HEK293T (cell line): Measurements from ENCODE around the gene GMIP.

Experiments used
- CTCF ChIA-PET: fragments of 350-600 bp; formaldehyde crosslinking; extraction: SDS; loops from one replicate; lab custom pipeline; 2021; ENCODE audit warnings: antibody characterized with exemption, inconsistent platforms; lab: Yijun Ruan, JAX
- POLR2A ChIA-PET: fragments of 350-600 bp; formaldehyde crosslinking; extraction: SDS; loops from one replicate; lab custom pipeline; 2020; ENCODE audit warnings: antibody characterized with exemption, inconsistent platforms; lab: Yijun Ruan, JAX
- DNase-seq: peaks from one replicate; pipeline ENCODE4 v3.0.0; 2012; ENCODE audit warnings: mixed read lengths; ENCODE audit errors: extremely low spot score
- ARNT ChIP-seq: fragments of 450-650 bp; IDR thresholded peaks from 2 replicates; pipeline ENCODE4 v1.6.1; 2017; ENCODE audit warnings: mild to moderate bottlenecking
- BHLHE40 ChIP-seq: fragments of 450-650 bp; IDR thresholded peaks from 2 replicates; pipeline ENCODE4 v1.6.1; 2016; ENCODE audit warnings: mild to moderate bottlenecking, moderate library complexity, borderline replicate concordance
- CTBP1 ChIP-seq: fragments of 450-650 bp; IDR thresholded peaks from 2 replicates; pipeline ENCODE4 v1.6.1; 2016; ENCODE audit warnings: borderline replicate concordance
- ELF4 ChIP-seq: fragments of 450-650 bp; IDR thresholded peaks from 2 replicates; pipeline ENCODE4 v1.6.1; 2017; ENCODE audit warnings: antibody characterized with exemption
- FOXA1 ChIP-seq: fragments of 450-650 bp; IDR thresholded peaks from 2 replicates; pipeline ENCODE4 v1.6.1; 2016; ENCODE audit warnings: mild to moderate bottlenecking
- FOXK2 ChIP-seq: fragments of 450-650 bp; IDR thresholded peaks from 2 replicates; pipeline ENCODE4 v1.6.1; 2016; ENCODE audit warnings: mild to moderate bottlenecking
- FOXM1 ChIP-seq: fragments of 450-650 bp; IDR thresholded peaks from 2 replicates; pipeline ENCODE4 v1.6.1; 2017; ENCODE audit warnings: mild to moderate bottlenecking, borderline replicate concordance
- HDGF ChIP-seq: fragments of 450-650 bp; IDR thresholded peaks from 2 replicates; pipeline ENCODE4 v1.6.1; 2017; ENCODE audit warnings: antibody characterized with exemption, borderline replicate concordance
- L3MBTL2 ChIP-seq: fragments of 450-650 bp; conservative IDR thresholded peaks from 2 replicates; pipeline ENCODE4 v1.6.1; 2016; ENCODE audit warnings: mild to moderate bottlenecking
- LEF1 ChIP-seq: fragments of 450-650 bp; IDR thresholded peaks from 2 replicates; pipeline ENCODE4 v1.6.1; 2017; ENCODE audit warnings: mild to moderate bottlenecking, borderline replicate concordance
- NFRKB ChIP-seq: fragments of 450-650 bp; IDR thresholded peaks from 2 replicates; pipeline ENCODE4 v1.6.1; 2016; ENCODE audit warnings: mild to moderate bottlenecking, moderate library complexity
- PKNOX1 ChIP-seq: fragments of 450-650 bp; IDR thresholded peaks from 2 replicates; pipeline ENCODE4 v1.6.1; 2016
- SP1 ChIP-seq: fragments of 450-650 bp; IDR thresholded peaks from 2 replicates; pipeline ENCODE4 v1.6.1; 2017
- SUZ12 ChIP-seq: fragments of 450-650 bp; IDR thresholded peaks from 2 replicates; pipeline ENCODE4 v1.6.1; 2016; ENCODE audit warnings: mild to moderate bottlenecking
- TARDBP ChIP-seq: fragments of 450-650 bp; IDR thresholded peaks from 2 replicates; pipeline ENCODE4 v1.6.1; 2016
- ZNF384 ChIP-seq: fragments of 450-650 bp; IDR thresholded peaks from 2 replicates; pipeline ENCODE4 v1.6.1; 2016

GMIP gene

GRCh38 chr19:19653597-19654147, 10.2 kb upstream of the GMIP start:
- TF ChIP-seq CTBP1 (no peak), HDGF (no peak), FOXK2 (no peak), L3MBTL2 (no peak), FOXA1 (no peak), LEF1 (no peak), BHLHE40 (no peak), ZNF384 (no peak), FOXM1 (no peak), SUZ12 (no peak), ELF4 (no peak), ARNT (no peak), SP1 (no peak), NFRKB (no peak), PKNOX1 (no peak), TARDBP (no peak)
- DNase-seq: no peak
- CTCF ChIA-PET: no interaction called here
- POLR2A ChIA-PET: no interaction called here

GRCh38 chr19:19652482-19653295, 9.2 kb upstream of the GMIP start:
- no peak for DNase-seq
- ChIA-PET POLR2A (interaction anchor here (0.9 to 2.1 kb wide), 2 partner anchors 9 to 10 kb away, joined by 5 to 7 read pairs; no protein-coding TSS in a partner anchor), CTCF (interaction anchor here (1.2 kb wide), 1 partner anchor 9 kb away, joined by 5 read pairs; the partner anchor contains the start of gene GMIP)
- TF ChIP-seq L3MBTL2 (no peak), FOXK2 (no peak), BHLHE40 (no peak), ELF4 (no peak), TARDBP (no peak), SUZ12 (no peak), SP1 (no peak), HDGF (no peak), LEF1 (no peak), PKNOX1 (no peak), CTBP1 (no peak), FOXA1 (no peak), NFRKB (no peak), ZNF384 (no peak), ARNT (no peak), FOXM1 (no peak)

GRCh38 chr19:19651076-19651475, 7.6 kb upstream of the GMIP start:
- no peak for DNase-seq
- CTCF ChIA-PET: no interaction called here
- POLR2A ChIA-PET: interaction anchor here (2.1 kb wide), 1 partner anchor 11 kb away, joined by 7 read pairs; no protein-coding TSS in a partner anchor
- TF ChIP-seq BHLHE40 (no peak), FOXA1 (no peak), FOXM1 (no peak), PKNOX1 (no peak), HDGF (no peak), LEF1 (no peak), L3MBTL2 (no peak), NFRKB (no peak), ZNF384 (no peak), CTBP1 (no peak), ELF4 (no peak), SUZ12 (no peak), ARNT (no peak), SP1 (no peak), FOXK2 (no peak), TARDBP (no peak)

GRCh38 chr19:19650331-19650730, 6.9 kb upstream of the GMIP start:
- ChIA-PET POLR2A (interaction anchor here (2.1 kb wide), 1 partner anchor 12 kb away, joined by 7 read pairs; no protein-coding TSS in a partner anchor), CTCF (no interaction called here)
- DNase-seq: no peak
- TF ChIP-seq ARNT: no peak
- no peak for TF ChIP-seq FOXA1
- no peak for TF ChIP-seq L3MBTL2
- TF ChIP-seq ZNF384: no peak
- no peak for TF ChIP-seq CTBP1
- TF ChIP-seq ELF4: no peak
- no peak for TF ChIP-seq SUZ12
- no peak for TF ChIP-seq HDGF
- TF ChIP-seq LEF1: no peak
- no peak for TF ChIP-seq FOXM1
- no peak for TF ChIP-seq PKNOX1
- no peak for TF ChIP-seq TARDBP
- TF ChIP-seq SP1: no peak
